BE2C (cell line): ENCODE results near the gene MAPKAPK5.
A peak's percentile ranks its signal among the peaks of the same experiment; 100 is the strongest.
"Not testable (repeated sequence)": the region's sequence is repeated elsewhere in the genome, so short reads cannot be mapped to it uniquely, and the experiment has no call there.

Source experiments
- DNase-seq: peaks from one replicate; pipeline ENCODE4 v3.0.0-alpha.2; 2020
- H3K27me3 ChIP-seq: fragments of 250-450 bp; sonication (Bioruptor Pico); 2 replicates; pipeline ENCODE4 v1.5.1; 2020; ENCODE audit warnings: mild to moderate bottlenecking
- H3K36me3 ChIP-seq: fragments of 250-450 bp; sonication (Bioruptor Pico); 2 replicates; pipeline ENCODE4 v1.5.1; 2020; ENCODE audit warnings: mild to moderate bottlenecking
- H3K4me1 ChIP-seq: fragments of 250-450 bp; sonication (Bioruptor Pico); 2 replicates; pipeline ENCODE4 v1.5.1; 2020
- H3K4me3 ChIP-seq: 2 replicates; pipeline ENCODE4 v1.5.1; 2011; ENCODE audit warnings: low read depth, low read length
- H3K9me3 ChIP-seq: fragments of 250-450 bp; sonication (Bioruptor Pico); 2 replicates; pipeline ENCODE4 v1.5.1; 2020
- TF ChIP-seq, protein P1 (sequence below): IDR thresholded peaks from 2 replicates; pipeline ENCODE4 v1.5.1; 2012; ENCODE audit warnings: mild to moderate bottlenecking, low read depth, low read length

Gene MAPKAPK5

GRCh38 chr12:111818340-111818739 lies 23.7 kb upstream of the MAPKAPK5 start:
- no peaks in the 10 kb centered on the region for H3K36me3 ChIP-seq
- H3K27me3 ChIP-seq = no peaks in the 10 kb centered on the region
- no peak for DNase-seq
- H3K9me3 ChIP-seq = peaks cover 2% of the 10 kb centered on the region; the same call in 1 of the 2 replicates
- peaks cover 11% of the 10 kb centered on the region for H3K4me1 ChIP-seq
- TF ChIP-seq, protein P1, sequence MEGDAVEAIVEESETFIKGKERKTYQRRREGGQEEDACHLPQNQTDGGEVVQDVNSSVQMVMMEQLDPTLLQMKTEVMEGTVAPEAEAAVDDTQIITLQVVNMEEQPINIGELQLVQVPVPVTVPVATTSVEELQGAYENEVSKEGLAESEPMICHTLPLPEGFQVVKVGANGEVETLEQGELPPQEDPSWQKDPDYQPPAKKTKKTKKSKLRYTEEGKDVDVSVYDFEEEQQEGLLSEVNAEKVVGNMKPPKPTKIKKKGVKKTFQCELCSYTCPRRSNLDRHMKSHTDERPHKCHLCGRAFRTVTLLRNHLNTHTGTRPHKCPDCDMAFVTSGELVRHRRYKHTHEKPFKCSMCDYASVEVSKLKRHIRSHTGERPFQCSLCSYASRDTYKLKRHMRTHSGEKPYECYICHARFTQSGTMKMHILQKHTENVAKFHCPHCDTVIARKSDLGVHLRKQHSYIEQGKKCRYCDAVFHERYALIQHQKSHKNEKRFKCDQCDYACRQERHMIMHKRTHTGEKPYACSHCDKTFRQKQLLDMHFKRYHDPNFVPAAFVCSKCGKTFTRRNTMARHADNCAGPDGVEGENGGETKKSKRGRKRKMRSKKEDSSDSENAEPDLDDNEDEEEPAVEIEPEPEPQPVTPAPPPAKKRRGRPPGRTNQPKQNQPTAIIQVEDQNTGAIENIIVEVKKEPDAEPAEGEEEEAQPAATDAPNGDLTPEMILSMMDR = no peak
- no peak overlapping the region for H3K4me3 ChIP-seq

DNA sequence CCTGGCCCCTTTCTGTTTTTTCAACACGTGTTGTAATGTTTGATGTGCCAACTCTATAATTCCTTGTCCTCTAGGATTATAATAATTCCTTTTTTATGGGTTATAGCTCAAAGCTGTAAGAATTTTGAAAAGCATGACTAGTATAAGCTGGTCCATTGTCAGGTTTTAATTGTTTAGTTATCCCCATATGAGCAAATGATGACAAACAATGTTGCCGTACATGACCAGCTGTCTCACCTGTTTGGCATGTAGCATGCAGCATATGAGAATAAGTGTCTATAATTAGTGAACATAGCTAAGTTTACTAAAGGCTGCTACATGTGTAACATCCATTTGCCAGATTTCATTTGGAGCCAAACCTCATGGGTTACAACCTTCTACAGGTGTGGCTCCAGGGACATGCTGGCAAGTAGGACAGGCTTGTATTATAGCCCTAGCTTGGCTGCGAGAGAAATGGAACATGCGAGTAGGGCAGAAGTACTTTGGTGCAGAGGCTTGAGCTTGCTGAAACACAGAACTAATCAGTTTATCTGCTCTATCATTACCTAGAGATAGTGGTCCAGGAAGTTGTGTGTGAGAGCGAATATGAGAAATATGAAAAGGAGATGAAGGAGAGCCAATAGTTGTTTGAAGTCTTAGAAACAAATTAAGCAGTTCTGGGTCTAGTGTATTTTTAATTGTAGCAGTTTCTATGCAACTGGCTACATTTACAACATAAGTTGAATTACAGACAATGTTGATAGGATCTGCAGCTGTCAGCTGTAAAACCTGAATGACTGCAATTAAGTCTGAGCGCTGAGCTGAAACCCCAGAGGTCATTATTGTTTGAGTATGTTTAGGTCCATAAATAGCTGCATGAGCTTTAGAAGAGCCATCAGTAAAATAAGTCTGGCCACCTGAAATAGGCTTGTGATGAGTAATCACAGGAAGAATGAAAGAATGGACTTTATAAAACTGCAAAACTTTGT lies 22.6 kb upstream of the MAPKAPK5 start:
- H3K4me1 ChIP-seq = peaks cover 11% of the 10 kb centered on the region
- no peaks in the 10 kb centered on the region for H3K36me3 ChIP-seq
- H3K4me3 ChIP-seq = no peak overlapping the region
- no peaks in the 10 kb centered on the region for H3K27me3 ChIP-seq
- DNase-seq = no peak
- TF ChIP-seq, protein P1 = no peak
- H3K9me3 ChIP-seq = no peaks in the 10 kb centered on the region

DNA sequence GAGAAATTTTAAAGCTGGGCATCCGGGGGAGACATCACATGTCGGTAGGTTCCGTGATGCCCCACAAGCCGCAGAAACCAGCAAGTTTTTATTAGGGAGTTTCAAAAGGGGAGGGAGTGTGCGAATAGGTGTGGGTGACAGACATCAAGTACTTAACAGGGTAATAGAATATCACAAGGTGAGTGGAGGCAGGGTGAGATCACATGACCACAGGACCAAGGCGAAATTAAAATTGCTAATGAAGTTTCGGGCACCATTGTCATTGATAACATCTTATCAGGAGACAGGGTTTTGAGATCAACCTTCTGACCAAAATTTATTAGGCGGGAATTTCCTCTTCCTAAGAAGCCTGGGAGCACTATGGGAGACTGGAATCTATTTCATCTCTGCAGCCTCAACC lies 21.2 kb upstream of the MAPKAPK5 start:
- H3K4me3 ChIP-seq, H3K9me3 ChIP-seq, H3K27me3 ChIP-seq, H3K36me3 ChIP-seq, DNase-seq: not testable (repeated sequence)
- peaks cover 11% of the 10 kb centered on the region for H3K4me1 ChIP-seq

GRCh38 chr12:111822886-111823285 lies 19.1 kb upstream of the MAPKAPK5 start:
- TF ChIP-seq, protein P1 = no peak
- Histone ChIP-seq H3K4me3 (no peak overlapping the region), H3K27me3 (no peaks in the 10 kb centered on the region), H3K36me3 (no peaks in the 10 kb centered on the region), H3K9me3 (no peaks in the 10 kb centered on the region), H3K4me1 (peaks cover 11% of the 10 kb centered on the region)
- no peak for DNase-seq

DNA sequence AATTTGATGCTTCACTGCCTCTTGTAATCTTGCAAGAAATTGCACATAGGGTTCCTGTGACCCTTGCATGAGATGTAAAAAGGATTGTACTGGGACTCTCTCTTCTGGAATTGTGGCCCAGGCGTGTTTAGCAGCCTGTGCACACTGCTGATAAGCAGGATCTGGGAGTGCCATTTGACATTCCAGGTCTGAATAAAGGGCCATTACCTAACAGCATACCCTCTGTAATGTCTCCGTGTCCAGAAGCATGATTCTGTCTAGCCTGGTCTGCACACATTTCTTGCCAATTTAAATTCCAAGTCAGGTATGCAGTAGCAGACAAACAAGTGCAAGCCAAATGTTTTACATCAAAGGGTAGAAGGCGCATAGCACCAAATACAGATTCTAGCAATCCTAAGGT lies 18.1 kb upstream of the MAPKAPK5 start:
- H3K9me3 ChIP-seq = no peaks in the 10 kb centered on the region
- H3K4me1 ChIP-seq = peaks cover 11% of the 10 kb centered on the region
- no peak overlapping the region for H3K4me3 ChIP-seq
- no peaks in the 10 kb centered on the region for H3K27me3 ChIP-seq
- TF ChIP-seq, protein P1 = no peak
- no peak for DNase-seq
- H3K36me3 ChIP-seq = no peaks in the 10 kb centered on the region

GRCh38 chr12:111824312-111824711 lies 17.7 kb upstream of the MAPKAPK5 start:
- not testable (repeated sequence) for H3K4me3 ChIP-seq, H3K36me3 ChIP-seq, DNase-seq, H3K9me3 ChIP-seq, H3K4me1 ChIP-seq, H3K27me3 ChIP-seq
- TF ChIP-seq, protein P1 = peak; percentile 53
